ENCODE results near the gene CDC42BPB.

Gene CDC42BPB

DNA sequence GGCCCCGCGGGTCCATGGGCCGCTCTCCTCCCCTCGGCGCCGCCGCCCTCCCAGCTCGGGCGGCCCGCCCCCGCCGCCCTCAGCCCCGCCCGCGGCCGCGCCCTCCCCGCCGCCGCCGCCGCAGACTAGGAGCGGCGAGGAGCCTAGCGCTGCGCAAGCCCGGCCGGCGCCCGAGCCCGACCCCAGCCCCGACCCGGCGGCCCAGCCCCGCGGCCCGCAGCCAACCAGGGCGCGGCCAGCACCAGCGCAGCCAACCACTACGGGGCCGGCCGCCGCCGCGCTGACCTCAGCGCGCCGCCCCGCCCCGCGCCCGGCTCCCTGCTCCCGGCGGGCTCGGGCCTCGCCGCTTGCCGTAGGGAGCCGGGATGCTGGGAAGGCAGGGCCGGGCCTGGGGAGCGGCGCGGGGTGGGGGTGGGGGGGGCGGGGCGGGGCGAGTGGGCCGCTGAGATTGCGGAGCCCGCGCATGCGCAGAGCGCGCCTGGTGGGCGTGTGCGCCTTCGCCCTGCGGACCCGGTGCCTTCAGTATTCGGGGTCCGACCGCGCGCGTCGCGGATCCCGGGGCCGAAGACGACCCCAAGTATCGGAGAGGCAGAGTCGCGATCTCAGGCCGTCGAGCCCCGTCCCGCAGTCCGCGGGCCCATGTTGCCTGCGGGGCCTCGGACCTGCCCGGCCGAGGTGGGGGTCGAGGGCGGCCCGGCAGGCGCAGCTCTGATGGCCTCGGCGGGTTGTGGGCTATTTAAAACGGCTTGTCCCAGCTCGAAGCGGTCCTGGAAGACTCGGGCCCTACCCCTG is at the start of gene CDC42BPB:
Gene CDC42BPB, minus strand, starts transcription at position 178 of the 792 bp plus-strand sequence. CDS start 376 bp downstream, outside the sequence.
- ATAC-seq = peak; percentile 87 to 91

DNA sequence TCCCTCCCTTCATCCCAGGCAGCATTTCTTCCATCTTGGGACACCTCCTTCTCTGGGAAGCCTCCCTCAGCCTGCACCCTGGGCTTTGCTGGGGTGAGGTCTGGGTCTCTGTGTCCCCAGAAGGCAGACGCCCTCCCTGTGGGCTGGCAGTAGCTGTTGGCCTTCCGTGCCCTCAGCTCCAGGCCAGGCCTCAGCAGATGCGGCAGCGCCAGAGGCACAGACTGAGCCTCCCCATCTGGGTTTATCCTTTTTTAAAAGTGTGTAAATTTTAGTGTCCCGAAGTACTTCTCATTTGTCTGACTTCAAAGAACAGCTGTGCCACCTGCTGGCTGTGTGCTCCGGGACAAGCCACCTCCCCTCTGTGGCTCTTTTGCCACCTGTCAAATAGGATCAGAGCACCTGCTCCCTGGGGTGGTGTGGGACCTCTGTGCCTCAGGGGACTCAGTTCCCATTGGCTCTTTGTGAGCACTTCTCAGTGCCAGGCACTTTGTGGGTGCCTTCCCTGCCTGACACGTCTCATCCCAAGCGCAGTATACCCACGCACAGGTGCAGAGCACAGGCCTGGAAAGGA is 48.3 kb upstream of the CDC42BPB start:
- ATAC-seq = no peak

DNA sequence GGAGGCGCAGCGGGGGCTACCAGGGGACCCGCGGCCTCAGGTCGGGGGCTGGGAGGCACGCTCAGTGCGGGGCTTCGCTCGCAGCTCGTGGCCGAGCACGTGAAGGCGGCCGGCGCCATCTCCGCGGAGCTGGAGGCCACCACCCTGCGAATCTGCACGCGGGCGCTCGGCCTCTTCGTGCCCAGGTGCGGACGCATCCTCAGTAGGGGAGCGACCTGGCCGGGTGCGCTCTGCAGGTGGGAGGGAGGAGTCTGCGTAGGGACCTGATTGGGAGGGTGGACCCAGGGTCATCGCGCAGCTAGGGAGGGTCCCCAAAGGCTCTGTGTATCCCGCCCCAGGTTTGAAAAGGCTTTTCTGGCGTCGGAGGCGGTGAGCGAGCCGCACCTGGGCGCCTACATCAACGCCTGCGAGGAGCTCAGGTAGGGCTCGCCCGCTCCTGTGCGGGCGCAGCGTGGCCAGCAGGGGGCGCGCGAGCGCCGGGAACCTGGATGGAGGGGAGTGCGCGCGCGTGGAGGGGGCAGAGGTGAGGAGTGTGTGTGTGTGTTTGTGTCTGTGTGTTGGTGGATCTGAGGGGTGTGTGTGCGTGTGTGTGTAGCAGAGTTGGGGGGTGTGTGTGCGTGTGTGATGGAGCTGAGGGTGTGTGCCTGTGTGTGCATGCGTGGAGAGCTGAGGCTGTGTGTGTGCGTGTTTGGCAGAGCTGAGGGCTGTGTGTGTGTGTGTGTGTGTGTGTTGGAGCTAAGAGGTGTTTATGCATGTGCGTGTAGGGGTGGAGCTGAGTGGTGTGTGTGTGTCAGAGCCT is 47.5 kb upstream of the CDC42BPB start:
- ATAC-seq = peak; percentile 85 to 86

- ATAC-seq = no peak
These were observed 47.0 kb upstream of the CDC42BPB start for GRCh38 chr14:103104389-103104653.

DNA sequence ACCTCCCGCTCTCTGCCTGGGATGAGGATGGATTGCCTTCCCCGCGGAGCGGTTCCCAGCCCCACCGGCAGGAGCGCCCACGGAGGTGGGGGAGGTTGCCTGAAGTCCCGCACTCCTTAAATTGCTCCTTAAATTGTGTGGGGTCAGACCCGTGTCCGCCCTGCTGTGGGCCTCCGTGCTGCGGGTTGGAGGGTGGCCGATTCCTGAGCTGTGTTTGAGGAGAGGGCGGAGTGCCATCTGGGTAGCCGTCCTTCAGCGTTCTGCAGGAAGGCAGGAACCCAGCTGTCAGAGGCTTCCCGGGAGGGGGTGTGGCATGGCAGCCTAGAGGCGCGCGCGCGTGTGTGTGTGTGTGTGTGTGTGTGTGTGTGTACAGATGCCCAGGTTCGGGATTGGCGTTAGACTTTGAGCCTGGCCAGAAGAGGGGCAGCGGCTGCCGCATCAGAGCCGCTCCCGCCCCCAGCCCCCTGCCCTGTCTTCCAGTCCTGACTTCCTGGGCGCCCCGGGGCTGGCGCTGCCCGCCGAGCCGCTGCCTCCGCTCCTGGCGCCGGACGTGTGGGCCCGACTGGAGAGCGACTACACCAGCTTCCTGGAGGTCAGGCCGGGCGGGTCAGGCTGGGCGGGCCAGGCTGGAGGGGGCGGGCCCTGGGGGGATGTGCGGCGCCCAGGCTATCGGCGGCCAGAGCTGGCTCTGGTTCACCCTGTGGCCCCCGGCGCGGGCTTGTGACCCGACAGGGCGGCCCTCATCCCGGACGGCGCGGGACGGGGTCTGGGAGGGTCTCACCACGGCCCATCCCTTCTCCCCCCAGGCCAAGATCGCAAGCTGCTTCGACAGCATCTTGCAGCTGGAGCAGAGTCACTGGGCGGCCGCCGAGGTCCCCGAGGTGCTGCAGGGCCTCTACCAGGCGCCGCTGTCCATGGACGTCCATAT is 46.4 kb upstream of the CDC42BPB start:
- no peak for ATAC-seq

DNA sequence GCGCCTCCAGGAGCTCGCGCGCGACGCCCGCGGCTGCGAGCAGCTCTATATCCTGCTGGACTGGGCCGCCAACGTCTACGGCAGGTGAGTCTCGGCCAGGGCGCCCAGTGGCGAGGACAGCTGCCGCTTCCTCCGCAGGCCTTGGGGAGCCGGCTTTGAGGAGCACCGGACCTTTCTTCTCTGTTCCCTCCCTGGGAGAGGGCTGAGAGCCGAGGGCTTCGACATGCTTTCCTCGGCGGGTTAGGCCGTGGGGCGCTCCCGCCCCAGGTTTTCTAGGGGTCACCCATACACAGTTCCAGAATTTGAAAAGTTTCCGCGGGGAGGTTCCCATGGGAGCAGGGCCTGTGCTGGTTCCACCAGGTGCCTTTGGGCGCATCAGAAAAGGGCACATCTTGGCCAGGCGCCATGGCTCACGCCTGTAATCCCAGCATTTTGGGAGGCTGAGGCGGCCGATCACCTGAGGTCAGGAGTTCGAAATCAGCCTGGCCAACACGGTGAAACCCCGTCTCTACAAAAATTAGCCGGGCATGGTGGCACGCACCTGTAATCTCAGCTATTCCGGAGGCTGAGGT is 45.4 kb upstream of the CDC42BPB start:
- ATAC-seq = no peak

DNA sequence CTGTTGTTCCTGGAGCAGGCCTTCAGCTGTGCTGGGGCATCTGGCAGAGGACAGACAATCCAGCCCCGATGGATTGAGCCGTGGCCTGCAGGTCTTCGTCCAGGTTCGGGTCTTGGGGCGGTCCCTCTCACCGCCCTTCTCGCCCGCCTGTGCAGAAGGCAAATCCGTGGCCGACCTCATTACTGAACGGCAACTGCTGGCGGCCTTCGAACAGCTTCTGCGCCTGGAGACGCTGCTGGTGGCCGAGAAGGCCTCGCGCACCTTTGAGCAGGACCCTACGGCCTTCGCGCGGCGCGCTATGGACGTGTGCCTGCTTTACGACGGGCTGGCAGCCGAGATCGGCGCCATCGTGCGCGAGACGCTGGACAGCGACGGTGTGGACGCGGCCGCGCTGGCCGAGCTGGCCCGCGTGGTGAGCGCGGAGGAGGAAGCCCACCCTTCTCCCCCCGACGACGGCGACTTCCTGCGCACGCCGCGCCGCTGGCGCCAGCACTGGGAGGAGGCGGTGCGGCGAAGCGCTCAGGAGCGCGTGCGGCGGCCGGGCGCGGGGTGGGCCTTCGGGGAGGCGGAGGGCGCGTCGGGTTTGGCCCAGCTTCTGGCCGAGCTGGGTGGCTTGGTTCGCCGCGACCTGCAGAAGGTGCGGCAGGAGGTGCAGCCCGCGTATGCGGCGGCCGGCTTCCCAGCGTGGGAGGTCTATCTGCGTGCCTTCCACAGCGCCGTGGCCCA is 44.8 kb upstream of the CDC42BPB start:
- ATAC-seq = no peak

GRCh38 chr14:103101257-103101962 is 44.1 kb upstream of the CDC42BPB start:
- no peak for ATAC-seq

DNA sequence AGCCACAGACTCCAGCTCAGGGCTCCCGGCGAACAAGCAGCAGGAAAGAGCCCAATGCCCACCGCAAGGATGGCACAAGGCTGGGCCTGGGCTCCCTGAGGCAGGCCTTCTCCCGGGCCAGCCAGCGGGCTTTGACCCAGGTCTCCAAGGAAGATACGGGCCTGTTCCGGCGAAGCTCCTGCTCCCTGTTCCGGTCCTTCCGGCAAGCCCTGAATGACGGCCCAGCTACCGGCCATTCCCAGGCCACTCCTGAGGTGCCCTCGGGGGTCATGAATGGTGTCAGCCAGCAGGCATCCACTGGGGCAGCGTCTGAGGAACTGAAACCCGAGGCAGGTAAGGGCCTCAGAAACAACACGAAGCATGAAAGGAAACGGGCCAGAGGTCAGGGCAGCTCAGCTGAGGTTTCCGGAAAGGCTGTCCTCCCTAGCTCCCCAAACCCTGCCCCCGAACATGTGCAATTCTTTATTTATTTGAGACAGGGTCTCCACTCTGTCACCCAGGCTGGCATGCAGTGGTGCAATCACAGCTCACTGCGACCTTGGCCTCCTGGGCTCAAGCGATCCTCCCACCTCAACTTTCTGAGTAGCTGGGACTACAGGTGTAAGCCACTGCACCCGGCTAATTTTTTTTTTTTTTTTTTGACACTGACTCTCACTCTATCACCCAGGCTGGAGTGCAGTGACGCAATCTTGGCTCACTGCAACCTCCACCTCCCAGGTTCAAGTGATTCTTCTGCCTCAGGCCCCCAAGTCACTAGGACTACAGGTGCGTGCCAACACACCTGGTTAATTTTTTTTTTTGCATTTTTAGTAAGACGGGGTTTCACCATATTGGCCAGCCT is 43.2 kb upstream of the CDC42BPB start:
- ATAC-seq = no peak

GRCh38 chr14:103099733-103100280 is 42.5 kb upstream of the CDC42BPB start:
- ATAC-seq = no peak

DNA sequence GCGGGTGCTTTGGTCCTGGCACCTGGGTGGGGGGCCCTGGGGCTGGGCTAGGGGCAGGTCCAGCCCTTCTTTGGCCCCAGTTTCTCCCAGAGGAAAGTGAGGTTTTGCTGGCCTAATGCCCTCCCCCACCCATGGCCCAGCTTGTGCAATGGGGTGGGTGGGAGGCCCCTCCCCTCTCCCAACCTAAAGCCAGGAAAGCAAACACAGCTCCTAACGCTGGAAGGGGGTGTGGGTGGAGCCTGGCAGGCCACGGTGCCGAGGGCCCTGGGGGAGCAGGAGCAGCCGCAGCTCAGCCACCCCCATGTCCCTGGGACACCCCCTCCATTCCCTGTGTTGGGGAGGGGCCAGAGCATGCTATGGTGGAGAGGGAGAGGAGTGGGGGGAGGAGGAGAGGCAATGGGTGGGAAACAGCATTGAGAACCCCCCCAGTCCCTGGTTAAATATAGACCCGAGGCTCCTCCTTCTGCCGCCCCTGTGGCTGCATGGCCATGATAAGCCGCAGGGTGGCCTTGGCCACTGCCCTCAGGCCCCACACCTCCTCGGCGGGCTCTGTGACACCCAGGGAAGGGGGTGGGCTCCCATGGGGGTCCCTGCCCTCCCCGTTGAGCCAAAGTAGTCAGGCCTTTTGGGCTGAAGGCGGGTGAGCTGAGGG is 41.9 kb upstream of the CDC42BPB start:
- no peak for ATAC-seq

DNA sequence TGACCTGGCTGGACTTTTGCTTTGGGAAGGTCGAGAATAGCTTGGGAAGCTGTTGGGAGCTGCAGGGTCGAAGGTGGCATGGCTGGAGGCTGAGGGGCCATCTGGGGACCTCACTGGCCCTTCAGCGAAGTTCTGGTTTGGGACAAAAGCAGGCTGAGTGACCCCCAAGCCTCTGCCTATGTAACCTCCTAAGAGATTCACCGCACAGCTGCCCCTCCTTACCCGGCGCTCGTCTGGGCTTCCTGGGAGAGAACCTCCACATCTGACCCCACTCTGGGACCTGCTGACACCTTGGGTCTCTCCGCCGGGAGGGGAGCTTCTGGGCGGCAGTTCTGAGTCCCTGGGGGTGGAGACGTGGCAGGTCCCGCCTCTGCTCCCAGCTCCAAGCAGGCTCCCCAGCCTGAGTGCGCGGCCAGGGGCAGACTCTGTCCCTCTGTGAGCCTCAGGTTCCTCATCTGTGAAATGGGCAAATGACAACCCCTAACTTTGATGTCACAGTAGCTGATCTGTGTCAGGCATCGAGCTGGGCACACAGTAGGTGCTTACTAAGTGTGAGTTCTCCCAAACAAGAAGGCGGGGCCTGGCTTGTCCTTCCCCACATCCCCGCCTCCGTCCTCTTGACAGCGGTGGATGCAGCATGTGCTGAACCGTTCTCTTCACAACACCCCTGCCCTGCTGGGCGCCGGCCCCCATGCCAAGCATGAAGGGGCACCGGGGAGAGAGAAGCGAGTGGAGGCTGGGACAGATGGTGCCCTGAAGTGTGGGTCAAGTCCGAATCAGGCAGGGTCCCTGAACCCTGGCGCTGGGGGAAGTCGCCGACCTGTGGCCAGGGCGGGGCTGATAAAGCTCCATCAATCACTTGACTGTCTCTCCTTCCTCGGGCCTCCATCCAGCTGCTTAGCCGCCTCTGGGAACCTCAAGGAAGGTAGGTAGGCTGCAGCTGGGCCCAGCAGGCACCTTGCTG is 40.9 kb upstream of the CDC42BPB start:
- no peak for ATAC-seq

GRCh38 chr14:103097244-103097993 is 40.1 kb upstream of the CDC42BPB start:
- no peak for ATAC-seq

DNA sequence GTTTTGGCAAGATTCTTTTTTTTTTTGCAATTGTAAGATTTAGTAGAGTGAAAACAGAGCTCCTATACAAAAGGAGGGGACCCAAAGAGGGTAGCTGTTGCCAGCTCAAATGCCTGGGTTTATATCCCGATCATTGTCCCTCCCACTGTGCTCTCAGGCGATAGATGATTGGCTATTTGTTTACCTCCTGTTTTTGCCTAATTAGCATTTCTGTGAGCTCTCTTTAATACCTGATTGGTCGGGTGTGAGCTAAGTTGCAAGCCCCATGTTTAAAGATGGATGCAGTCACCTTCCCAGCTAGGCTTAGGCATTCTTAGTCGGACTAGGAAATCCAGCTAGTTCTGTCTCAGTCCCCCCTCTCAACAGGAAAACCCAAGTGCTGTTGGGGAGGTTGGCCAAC is 39.0 kb upstream of the CDC42BPB start:
- ATAC-seq = no peak

DNA sequence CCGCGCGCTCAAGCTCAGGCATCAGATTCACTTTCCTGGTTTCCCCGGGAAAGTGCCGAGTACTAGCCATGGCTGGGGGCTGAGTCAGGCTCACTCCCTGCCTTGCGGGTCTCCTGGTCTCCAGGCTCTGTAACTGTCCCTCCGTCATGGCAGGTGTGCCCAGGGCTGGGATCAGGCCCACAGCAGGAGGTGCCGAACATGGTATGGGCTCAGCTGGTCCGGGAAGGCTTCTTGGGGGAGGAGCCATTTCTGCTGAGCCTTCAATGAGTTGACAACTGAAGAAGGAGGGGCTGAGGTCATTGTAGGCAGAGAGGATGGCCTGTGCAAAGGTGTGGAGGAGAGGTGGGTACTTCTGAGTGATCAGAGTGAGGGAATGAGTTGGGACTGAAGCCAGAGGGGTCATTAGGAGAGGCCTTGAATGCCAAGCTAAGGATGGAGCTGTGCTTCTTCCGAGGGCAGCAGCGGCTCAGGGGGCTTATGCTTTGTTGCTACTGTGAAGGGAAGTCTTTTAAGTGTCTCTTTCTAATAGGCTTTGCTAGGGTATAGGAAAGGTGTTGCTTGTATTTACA is 37.9 kb upstream of the CDC42BPB start:
- no peak for ATAC-seq

DNA sequence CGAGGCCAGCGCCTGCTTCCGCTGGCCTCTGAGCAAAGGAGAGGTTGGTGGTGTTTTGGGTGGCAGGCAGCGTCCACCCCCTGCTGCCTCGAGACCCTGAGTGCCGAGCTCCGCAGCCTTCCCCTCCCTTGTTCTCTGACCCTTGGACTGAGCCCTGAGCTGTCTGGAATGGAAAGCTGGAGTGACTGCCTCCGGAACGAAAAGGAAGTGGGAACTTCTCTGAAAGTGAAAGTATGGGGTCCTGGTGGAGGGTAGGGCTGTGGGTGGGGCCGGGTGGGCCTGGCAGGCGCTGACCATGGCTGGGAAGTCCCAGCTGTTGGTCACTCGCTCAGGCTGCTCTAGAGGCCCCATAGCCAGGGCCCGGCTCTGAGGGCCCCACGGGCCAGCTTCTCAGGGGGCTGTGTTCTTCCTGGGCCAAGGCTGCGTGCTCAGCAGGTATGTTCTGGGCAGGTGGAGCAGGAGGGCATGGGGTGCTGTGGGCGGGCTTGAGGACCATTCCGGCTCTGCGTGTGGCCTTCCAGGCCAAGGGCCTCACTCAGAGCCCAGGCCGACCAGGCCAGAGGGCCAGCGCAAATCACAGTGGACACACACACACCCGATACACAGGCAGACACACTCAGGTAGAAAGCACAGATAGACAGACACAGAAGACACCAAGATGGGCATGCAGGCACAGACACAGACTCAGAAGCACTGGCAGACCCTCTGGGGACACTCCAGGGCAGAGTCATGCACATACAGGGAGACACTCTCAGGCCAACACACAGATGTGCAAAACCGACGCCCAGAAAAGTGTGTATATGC is 37.3 kb upstream of the CDC42BPB start, which contains the start of gene EXOC3L4:
Gene EXOC3L4, plus strand, starts transcription at position 320 of the 804 bp plus-strand sequence. CDS start 5,495 bp downstream, outside the sequence.
- ATAC-seq = no peak

Measured in activated CD4-positive, CD25-positive, alpha-beta regulatory T cell treated with anti-CD3 and anti-CD28 coated beads, Interleukin-2, amount 50 U/mL, for 24 hours (primary cell).